ENCODE data around the gene AAK1.

The AAK1 gene

DNA sequence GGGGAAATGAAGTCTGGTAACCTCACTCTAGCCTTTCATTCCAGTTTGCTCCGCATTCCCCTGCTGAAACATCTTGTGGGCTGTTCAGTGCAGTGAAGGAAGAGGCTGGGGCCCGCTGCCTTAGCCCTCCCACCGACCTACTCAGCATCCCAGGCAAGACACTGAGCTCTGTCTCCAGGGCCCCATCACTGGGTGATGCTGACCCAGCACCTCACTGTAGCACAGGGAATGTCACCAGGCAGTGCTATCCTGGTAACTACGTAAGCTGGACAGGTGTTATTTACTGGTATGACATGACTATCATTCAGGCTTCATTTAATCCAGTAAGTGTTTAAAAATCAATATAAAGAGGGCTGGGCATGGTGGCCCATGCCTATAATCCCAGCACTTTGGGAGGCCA, 105.3 kb downstream of the AAK1 start:
- no peak for DNase-seq (ENCODE audit: low spot score)

DNA sequence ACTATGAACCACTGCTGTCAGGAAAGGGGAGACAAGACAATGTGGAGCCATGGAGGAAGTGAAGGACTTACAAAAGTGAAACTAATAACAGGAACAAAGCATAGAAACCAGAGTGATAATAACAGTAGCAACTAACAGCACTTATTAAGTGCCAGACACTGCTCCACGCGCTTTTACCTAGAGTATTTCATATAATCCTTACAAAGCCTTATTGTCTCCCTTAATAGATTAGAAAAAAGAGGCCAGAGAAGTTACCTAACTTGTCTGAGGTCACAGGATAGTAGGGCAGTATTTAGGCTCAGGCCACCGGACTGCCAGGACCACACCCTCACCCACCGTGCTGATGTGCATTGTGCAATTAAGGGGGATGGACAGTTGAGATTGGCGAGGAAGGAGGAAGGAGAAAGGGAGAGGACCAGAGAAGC, 107.7 kb downstream of the AAK1 start:
- no peak for DNase-seq (ENCODE audit: low spot score)

DNA sequence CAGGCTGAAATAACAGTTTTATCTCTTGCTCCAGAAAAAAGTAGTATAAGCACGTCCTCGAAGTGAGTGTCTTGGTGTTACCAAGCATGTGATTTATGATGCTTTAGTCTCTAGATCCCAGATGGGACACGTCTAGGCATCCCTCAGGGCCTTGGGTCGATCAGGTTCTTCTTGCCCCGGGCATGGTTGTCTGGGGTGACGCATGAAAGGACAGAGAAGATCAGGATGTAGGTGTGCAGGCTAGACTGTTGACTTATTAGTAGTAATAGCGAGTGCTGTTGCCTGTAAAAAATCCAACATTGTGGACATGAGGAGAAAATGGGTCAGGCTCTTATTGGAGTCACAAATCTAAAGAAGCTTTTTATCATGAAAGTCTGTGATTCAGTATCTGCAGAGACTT, 112.4 kb downstream of the AAK1 start:
- no peak for DNase-seq (ENCODE audit: low spot score)

DNA sequence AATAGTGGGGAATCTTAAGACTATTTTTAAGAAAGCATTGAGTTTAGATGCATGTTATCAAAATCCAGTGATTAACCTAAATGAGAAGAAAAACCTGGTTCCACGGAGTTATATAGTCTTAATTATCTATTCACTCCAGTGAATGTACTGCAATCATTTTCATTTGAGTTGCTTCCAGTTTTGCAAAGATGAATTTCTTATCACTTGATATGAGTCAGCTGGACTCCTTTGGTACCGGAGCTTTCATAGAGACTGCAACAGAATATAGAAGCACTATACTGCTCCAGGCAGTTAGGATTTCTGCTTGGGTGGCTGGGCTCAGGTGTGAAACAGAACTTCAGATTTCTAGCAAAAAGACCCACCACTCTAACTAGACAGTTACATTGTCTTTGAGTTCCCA, 114.1 kb downstream of the AAK1 start:
- DNase-seq (ENCODE audit: low spot score) = no peak

DNA sequence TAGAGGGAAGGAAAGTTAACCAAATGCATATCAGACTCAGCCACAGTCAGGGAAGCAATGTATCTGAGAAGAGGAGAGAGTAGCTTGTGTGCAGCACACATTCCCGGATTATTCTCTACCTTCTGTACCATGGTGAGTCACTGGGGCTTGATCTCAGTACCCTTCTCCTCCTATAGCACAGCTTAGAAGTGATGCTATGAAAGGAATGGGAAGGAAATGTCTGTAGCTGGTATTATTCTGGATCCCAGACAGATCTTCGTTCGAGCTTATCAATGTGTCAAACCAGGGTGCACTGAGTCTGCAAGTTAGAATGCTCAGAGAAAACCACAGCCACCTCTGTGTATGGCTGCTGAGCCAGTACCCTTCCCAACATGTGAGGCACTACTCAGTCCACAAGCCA, 118.3 kb downstream of the AAK1 start:
- no peak for DNase-seq (ENCODE audit: low spot score)

DNA sequence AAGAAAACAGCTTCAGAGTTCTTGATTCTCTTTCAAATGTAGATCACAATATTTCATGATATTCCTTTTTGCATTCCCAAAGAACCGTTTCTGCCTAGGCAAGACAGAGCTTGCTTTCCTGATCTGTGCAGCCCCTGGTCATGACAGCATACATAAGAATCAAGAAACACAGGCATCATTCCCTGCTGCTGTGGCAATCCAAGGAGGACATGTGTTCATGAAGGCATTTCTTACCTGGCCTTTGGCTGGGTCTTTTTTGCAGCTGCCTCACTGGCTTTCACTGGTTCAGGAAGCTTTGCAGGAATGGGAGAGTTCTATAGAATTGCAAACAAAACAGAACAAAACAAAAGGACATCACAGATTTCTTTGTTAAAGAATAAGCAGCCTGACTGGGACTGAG, 118.7 kb downstream of the AAK1 start:
- no peak for DNase-seq (ENCODE audit: low spot score)

DNA sequence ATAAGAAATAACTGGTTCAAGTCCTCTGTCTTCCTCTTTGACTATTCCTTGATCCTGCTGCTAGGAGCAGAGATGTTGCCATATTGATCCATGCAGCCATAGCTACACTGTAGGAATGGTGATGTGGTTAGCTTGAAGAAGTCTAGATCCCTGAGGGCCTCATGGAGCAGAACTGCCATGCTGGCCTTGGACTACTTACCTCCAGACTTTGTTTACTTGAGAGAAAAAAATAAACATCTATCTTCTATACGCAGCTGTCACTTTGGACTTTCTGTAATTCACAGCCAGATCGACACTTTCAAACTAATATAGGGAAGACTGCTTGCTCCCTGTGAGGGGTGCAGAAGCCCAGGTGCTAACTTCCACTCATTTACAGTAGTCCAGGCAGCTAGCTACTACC, 121.8 kb downstream of the AAK1 start:
- DNase-seq (ENCODE audit: low spot score) = no peak

DNA sequence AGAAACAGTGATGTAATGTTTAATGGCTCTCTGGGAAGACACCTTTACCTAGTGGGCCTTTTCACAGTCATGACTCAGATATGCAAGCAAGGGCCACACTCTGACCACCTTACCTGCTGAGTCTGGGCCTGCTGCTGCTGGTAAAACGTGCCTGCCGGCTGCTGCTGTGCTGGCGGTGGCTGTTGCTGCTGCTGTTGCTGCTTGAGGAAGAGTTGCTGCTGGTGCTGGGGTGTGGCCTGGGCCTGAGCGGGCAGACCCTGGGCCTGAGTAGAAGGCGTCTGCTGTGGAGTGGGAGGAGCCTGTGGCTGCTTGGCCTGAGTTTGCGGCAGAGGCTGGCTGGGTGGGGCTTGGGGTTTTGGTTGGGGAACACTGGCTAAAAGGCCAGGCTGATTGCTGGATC, 124.7 kb downstream of the AAK1 start:
- DNase-seq (ENCODE audit: low spot score) = no peak

DNA sequence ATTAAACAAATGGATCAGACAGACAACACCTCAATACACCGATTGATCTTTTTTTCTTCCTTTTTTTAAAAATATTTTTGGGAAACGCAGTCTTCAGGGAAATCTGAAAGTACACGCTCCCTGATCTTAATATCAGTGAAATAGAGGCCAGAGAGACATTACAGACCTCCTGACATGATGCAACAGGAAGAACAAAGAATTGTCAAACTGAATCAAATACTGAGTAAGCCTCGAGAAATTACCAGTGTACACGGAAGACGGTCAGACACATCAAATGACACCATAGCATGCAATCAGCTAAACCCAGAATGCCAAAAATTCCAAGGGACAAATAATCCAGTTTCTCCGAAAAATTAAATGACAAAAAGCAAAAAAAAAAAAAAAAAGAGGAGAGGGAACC, 126.1 kb downstream of the AAK1 start:
- no peak for DNase-seq (ENCODE audit: low spot score)

DNA sequence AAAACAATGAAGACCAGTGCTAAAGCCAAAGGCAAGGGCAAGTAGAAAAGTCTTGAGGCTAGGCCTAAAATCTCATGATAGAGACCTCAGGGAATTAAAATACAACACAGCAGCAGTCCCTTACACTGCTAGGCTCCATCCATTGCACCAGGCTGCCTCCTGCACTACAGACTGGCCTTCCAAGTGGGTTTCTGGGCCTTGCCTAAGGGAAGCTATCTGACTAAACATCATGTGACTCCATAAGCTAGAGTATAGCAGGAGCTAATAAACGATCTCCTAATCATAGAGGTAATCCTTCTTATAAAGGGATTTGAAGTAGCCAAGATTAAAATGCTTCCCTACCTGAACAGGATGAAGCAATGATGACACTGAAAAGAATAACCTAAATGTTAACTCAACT, 128.7 kb downstream of the AAK1 start:
- no peak for DNase-seq (ENCODE audit: low spot score)

DNA sequence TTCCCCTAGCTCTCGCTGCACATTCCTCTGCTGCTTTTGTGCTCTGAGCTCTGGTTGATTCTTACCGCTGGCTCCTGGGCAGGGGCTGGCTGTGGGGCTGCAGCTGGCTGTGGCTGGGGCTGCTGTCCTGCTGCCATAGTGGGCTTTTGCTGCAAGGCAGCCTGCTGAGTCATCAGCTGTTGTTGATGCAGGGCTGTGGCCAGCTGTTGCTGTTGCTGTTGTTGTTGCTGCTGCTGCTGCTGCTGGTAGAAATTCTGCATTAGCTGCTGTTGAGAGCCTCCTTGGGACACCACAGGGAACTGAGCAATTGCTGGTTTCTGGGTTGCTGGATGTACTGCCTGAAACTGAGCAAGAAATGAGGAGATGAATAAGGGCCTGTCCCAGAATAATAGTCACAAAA, 129.1 kb downstream of the AAK1 start:
- DNase-seq (ENCODE audit: low spot score) = peak; percentile 72

DNA sequence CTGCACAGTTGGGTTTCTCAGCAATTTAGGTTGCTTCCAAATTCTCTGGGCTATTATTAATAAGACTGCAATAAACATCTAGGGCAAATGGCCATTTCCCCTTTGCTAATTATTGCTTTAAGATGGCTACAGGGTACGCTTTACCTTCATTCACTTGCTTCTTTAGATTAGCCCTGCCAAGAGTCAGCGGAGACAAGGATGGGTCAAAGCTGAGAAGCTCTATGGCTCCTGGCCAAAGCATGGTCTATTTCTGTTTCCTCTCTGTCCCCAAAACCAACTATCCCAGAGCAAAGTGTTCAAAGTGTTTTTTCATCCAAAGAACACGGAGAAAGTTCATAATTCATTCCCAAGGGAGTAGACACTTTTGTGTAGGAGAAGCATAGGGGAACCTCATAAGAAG, 131.1 kb downstream of the AAK1 start:
- DNase-seq (ENCODE audit: low spot score) = no peak

DNA sequence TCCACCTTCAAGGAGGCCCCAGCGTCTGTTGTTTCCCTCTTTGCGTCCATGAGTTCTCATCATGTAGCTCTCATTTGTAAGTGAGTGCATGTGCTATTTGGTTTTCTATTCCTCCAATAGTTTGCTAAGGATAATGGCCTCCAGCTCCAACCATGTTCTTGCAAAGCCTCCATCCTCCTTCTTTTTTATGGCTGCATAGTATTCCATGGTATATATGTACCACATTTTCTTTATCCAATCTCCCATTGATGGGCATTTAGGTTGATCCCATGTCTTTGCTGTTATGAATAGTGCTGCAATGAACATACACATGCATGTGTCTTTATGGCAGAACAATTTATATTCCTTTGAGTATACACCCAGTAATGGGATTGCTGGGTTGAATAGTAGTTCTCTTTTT, 133.3 kb downstream of the AAK1 start:
- DNase-seq (ENCODE audit: low spot score) = no peak

DNA sequence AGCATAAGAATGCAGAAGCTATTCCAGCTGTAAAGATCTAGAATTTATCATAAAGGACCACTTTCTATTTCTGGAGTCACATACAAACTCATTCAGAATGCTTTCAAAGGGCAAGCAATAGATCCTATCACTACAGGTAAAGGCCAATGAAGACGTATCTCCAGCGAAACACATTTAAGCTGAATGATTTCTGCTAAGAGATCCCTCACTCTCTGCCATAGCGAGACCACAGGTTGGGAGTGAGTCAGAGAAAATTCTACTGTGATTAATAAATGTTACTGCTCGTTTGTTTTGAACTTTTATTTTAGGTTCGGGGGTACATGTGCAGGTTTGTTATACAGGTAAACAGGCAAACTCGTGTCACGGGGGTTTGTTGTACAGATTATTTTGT, 133.8 kb downstream of the AAK1 start:
- DNase-seq (ENCODE audit: low spot score) = no peak

DNA sequence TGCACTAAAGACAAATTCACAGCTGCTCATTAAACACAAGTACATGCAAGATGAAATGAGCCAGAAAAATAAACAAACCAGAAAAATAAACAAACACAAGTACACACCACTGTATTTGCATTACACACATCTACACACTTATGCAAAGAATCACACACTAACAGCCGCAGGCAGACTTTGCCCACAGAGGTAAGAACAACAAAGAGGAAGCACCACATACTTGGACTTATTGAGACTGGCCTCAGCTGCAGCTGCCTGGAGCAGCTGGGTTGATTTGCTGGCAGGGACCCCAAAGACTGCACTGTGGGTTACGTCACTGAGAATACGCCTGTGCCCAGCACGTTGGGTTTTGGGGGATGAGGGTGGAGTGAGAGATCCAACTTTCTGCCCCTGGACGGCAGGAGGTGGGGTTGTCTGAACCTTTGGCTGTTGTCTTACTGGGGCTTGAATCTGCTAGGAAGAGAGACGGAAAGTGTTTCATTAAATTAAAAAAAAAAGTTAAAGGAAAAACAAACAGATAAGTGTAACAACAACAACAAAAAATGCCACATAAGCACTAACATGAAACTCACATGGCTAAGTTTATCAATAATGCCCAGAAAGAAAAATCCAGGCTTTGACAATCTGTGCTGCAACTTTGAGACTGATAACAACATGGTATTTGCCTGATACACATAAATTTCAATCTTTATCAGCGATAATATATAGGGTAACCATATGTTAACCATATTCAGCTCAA, 134.4 kb downstream of the AAK1 start:
- no peak for DNase-seq (ENCODE audit: low spot score)

DNA sequence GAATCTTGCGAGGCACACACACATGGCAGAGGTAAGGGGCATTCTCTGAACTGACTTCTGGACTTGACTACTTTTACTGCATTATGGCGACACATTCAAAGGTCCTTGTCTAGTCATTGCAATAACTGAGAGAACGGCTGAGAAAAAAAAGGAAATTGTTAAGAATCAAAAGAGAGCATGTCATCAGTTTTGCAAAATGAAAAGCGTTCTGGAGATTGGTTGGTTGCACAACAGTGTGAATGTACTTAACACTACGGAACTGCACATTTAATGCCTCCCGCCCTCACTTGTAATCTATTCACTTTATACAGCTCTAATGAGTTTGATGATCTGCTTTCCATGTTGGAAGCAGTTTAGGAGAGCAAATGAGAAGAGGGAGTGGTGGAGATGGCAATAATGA, 137.8 kb downstream of the AAK1 start:
- DNase-seq (ENCODE audit: low spot score) = no peak

DNA sequence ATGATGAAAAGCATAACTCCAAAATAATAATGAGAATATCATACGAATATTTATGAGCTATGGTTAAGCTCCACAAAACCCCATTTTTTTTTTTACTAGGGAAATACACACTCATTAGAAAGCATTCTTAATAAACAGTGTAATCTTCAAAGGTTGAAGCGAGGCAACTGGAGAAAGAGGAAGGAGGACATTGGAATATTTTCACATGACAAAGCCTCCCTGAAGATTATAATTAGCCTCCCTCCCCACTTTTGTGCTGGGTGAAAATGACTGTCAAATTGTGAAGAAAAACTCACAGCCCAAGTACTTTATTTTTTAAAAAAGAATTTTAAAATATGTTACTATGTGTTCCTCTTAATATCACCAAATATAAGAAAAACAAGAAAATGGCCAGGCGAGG, 142.2 kb downstream of the AAK1 start:
- no peak for DNase-seq (ENCODE audit: low spot score)

DNA sequence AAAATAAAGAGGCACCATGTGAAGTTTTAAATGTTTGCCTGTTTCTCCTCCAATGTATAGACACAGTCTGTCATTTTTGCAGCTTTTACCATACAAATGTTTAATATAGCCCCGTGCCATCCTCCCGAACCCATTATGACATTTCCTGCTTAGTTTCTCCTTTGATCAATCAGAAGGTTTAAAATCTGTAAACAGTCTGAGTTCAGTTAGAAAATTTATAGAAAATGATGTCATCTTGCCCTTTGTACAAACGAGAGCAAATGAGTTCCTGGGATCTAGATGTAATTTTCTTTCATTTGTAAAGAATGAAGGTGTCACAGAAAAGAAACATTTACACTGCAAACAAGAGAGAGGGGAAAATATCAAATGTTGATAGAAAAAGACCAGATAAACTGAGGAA, 143.6 kb downstream of the AAK1 start:
- no peak for DNase-seq (ENCODE audit: low spot score)

DNA sequence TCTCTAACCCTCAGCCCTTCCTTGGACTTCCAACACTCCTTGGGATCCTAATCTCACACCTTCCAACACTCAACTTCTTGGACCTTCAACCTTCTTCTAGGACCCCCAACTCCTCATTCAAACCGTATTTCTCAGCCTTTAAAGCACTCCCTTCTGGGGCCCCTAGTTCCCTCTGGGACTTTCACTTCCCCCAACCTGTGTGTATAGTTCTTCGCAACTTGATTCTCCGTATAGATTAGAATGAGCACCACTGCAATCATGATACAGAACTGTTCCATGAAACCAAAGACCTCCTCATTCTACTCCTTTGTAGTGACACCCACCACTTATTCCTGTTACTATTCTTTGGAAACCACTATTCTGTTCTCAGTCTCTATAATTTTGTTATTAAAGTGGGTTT, 144.3 kb downstream of the AAK1 start:
- no peak for DNase-seq (ENCODE audit: low spot score)

DNA sequence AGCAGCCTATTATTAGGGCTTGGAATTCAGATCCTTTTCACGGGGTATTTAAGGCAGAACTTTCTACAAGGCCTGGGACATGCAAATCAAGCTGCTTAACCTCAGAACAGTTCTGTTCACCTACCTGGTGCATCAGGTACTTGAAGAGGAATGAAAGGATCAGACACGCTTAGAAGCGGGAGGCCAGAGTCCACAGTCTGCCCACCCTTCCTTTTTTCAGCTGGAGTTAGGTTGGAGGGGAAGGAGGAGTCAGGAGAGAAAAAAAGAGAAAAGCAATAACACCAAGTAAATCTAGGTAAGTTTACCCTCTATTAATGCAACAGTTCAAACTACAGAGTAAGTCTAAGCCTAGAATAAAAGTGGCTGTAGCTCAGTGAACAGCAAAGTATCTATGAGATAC, 147.7 kb downstream of the AAK1 start:
- no peak for DNase-seq (ENCODE audit: low spot score)

DNA sequence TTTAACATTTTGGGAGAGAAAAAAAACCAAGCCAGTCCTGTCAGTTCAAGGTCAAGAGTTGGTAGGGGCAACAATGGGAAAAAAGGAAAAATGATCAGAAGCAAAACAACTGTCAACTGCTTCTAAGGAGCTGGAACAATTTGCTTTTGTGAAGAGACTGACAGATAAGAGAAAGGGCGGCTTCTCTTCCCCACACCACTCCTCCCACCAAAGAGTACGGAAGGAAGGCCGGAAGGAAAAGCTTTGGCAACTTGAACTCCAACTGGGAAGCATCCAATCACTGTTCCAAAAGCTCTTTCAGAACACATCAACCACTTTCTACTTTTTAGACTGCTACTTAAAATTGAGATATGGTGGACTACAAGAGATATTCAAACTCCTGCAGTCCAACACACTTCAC, 148.5 kb downstream of the AAK1 start:
- no peak for DNase-seq (ENCODE audit: low spot score)

DNA sequence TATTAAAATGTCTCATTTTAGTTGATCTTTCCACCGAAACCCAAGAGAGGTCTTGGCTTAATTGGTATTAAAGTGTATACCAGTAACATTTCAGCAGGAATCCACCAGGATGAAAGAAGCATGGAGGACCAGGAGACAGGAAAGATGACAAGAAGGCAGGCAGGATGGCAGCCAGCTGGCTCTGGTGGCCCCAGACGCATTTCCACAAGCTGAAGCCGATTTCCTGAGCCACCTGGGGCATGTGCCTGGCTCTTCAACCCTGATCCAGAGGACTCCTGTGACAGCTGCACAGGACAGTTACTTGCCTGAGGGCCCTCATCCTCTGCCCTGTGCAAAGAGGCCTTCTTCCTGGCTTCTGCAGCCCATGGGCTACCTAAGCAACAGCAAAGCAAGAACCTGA, 149.4 kb downstream of the AAK1 start:
- DNase-seq (ENCODE audit: low spot score) = no peak

DNA sequence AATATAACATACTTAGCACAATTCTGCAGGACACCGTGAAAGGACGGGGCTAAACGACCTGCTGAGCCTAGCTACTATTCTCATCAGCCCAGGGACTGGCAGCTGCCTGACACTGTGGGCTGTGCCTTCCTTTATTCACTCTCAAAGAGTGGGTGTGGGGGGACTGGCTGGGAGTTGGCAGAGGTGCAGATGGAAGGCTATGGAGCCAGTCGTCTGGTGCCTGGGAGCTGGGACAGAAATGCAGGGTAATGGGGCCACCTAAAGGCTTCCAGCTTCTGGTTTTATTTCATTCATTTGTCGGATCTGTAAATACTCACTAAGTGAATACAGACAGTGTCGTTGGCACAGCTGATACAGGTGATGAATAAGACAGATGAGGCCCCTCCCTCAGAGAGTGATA, 150.3 kb downstream of the AAK1 start:
- DNase-seq (ENCODE audit: low spot score) = no peak

DNA sequence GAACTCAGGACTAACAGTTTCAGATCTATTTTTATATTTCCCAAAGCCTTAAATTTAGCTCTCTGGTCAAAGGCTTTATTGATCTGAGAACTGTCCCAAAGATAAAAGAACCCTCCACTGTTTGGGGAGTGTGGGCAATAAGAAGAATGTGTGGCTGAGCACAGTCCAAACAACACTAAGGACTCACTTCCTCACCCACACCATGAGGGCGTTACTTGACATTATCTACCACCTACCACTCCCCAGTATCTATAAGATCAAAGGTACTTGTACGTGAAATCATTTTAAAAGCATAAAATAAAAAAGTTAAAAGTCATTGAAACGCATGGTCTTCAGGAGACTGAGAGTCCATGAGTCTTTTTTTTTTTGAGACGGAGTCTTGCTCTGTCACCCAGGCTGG, 151.7 kb downstream of the AAK1 start:
- DNase-seq (ENCODE audit: low spot score) = no peak

DNA sequence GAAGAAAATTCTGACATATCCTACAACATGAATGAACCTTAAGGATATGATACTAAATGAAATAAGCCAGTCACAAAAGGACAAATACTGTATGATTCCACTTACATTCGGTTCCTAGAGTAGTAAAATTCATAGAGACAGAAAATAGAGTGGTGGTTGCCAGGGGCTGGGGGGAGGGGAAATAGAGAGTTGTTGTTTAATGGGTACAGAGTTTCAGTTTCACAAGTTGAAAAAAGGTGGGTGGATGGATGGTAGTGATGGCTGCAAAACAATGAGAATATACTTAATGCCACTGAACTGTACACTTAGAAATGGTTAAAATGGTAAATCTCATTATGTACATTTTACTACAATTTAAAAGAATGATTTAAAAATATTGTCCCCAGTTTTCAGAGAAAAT, 153.1 kb downstream of the AAK1 start:
- no peak for DNase-seq (ENCODE audit: low spot score)

Measured in GM03348 (cell line).